DOHH2 (cell line): ENCODE data around the gene HMCES.

Source experiments
- H3F3A ChIP-seq: fragments of 200-600 bp; sonication (generic), shearing (Covaris generic); 2 replicates; pipeline ENCODE4 v1.6.0; 2016; ENCODE audit warnings: antibody characterized with exemption, mild to moderate bottlenecking; ENCODE audit not compliant: control insufficient read depth, insufficient read depth
- H3K27ac ChIP-seq: fragments of 200-600 bp; sonication (generic); 2 replicates; pipeline ENCODE4 v1.5.1; 2014; ENCODE audit warnings: low read depth, mild to moderate bottlenecking, low read length, moderate library complexity
- H3K27me3 ChIP-seq: fragments of 200-600 bp; sonication (generic); 2 replicates; pipeline ENCODE4 v1.6.1; 2014; ENCODE audit warnings: mild to moderate bottlenecking, low read length, mixed read lengths; ENCODE audit not compliant: control insufficient read depth
- H3K36me3 ChIP-seq: fragments of 200-600 bp; sonication (generic); 2 replicates; pipeline ENCODE4 v1.6.1; 2014; ENCODE audit warnings: mild to moderate bottlenecking, low read length, moderate library complexity, mixed read lengths; ENCODE audit not compliant: control insufficient read depth
- H3K4me1 ChIP-seq: fragments of 200-600 bp; sonication (generic); 2 replicates; pipeline ENCODE4 v1.6.1; 2014; ENCODE audit warnings: mild to moderate bottlenecking, low read length, mixed read lengths; ENCODE audit not compliant: control insufficient read depth
- H3K4me2 ChIP-seq: fragments of 200-600 bp; sonication (generic); 2 replicates; pipeline ENCODE4 v1.6.0; 2014; ENCODE audit warnings: mild to moderate bottlenecking, low read length, moderate library complexity
- H3K4me3 ChIP-seq: fragments of 200-600 bp; sonication (generic); 2 replicates; pipeline ENCODE4 v1.5.1; 2014; ENCODE audit warnings: mild to moderate bottlenecking, low read length, mixed read lengths
- H3K79me2 ChIP-seq: fragments of 200-600 bp; sonication (generic); 2 replicates; pipeline ENCODE4 v1.6.1; 2014; ENCODE audit warnings: mild to moderate bottlenecking, low read length, mixed read lengths; ENCODE audit not compliant: control insufficient read depth
- H3K9me2 ChIP-seq: fragments of 200-600 bp; sonication (generic); replicated peaks from 2 replicates; pipeline ENCODE4 v1.6.1; 2014; ENCODE audit warnings: mild to moderate bottlenecking, low read length, mixed read lengths; ENCODE audit not compliant: control insufficient read depth
- H3K9me3 ChIP-seq: fragments of 200-600 bp; sonication (generic); 2 replicates; pipeline ENCODE4 v1.6.1; 2014; ENCODE audit warnings: antibody characterized with exemption, low read length, mixed read lengths; ENCODE audit not compliant: control insufficient read depth, insufficient read depth
- H4K20me1 ChIP-seq: fragments of 200-600 bp; sonication (generic); 2 replicates; pipeline ENCODE4 v1.6.0; 2014; ENCODE audit warnings: low read depth, mild to moderate bottlenecking, antibody characterized with exemption, low read length, moderate library complexity; ENCODE audit not compliant: control insufficient read depth, insufficient read depth
- CTCF ChIP-seq: fragments of 200-600 bp; sonication (generic); IDR thresholded peaks from one replicate; pipeline ENCODE4 v1.5.1; 2014; ENCODE audit warnings: antibody characterized with exemption, mild to moderate bottlenecking, low read depth, low read length; ENCODE audit not compliant: poor library complexity, severe bottlenecking
- EZH2phosphoT487 ChIP-seq: fragments of 200-600 bp; sonication (generic); IDR thresholded peaks from 2 replicates; pipeline ENCODE4 v1.6.1; 2017; ENCODE audit warnings: borderline replicate concordance, mild to moderate bottlenecking, antibody characterized with exemption, low read length, moderate library complexity, mixed read lengths

The HMCES gene

DNA sequence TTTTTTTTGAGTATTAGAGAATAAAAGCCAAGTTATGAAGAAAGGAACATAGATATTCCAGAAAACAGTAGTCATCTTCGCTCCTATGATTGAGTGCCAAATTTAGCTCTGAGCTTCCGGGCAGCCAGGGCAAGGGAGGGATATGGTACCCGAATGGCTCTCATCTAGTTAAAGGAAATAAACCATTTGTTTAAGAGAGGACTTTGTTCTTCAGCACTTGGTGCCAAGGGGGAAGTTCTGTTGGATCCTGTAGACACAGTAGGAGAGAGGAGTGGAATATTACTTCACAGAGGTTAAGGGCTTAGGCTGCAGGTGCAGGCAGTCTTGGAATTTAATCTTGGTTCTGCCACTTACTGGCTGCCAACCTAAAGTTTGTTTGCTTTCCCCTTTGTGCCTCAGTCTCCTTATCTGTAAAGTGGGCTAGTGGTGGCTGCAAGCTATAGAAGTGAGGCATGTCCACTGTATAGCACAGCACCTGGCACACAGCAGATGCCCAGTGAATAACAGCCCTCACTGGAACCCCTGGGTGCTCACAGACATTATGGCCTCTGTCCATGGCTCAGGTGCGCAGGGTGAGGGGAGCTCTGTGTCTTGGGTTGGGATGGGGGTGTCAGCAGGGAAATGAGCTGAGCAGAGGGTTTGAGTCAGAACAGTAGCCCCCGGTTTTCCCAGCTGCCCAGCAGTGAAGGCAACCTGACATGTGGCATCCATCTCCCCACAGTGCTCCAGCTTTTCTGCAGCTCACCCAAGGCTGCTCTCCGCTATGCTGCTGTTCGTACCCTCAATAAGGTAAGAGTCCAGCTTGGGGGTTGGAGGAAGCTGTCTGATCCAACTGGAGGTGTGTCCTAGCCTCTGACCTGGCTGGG, 18.8 kb upstream of the HMCES start:
- peaks cover 12% of the 10 kb centered on the region for H3K4me1 ChIP-seq
- no peaks in the 10 kb centered on the region; the same call in 1 of the 2 replicates for H3K79me2 ChIP-seq
- no peaks in the 10 kb centered on the region for H3F3A ChIP-seq
- peaks cover 88% of the 10 kb centered on the region for H3K36me3 ChIP-seq
- H4K20me1 ChIP-seq, result peaks cover 6% of the 10 kb centered on the region
- H3K9me3 ChIP-seq, result no peaks in the 10 kb centered on the region
- H3K4me3 ChIP-seq, result no peak overlapping the region
- no peak overlapping the region for H3K4me2 ChIP-seq
- H3K27ac ChIP-seq, result no peak overlapping the region
- H3K27me3 ChIP-seq, result no peaks in the 10 kb centered on the region
- H3K9me2 ChIP-seq, result no peaks in the 10 kb centered on the region
- TF ChIP-seq CTCF, result no peak
- TF ChIP-seq EZH2phosphoT487, result no peak

DNA sequence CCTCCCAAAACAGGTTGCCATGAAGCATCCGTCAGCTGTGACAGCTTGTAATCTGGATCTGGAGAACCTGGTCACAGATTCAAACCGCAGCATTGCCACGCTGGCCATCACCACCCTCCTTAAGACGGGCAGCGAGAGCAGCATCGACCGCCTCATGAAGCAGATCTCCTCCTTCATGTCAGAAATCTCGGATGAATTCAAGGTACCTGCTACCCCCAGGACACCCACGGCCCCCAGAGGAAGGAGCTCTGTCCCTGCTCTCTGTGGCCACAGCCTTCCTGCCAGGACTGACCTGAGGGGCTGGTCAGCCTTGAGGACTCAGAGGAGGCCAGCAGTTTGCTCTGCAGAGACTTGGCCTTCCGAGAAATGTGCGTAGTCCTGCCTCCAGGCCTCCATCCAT, 18.1 kb upstream of the HMCES start:
- H3K4me2 ChIP-seq, result no peak overlapping the region
- no peak for TF ChIP-seq CTCF
- H4K20me1 ChIP-seq, result peaks cover 6% of the 10 kb centered on the region
- peaks cover 90% of the 10 kb centered on the region for H3K36me3 ChIP-seq
- no peak overlapping the region for H3K27ac ChIP-seq
- no peak overlapping the region for H3K4me3 ChIP-seq
- H3K4me1 ChIP-seq, result peaks cover 12% of the 10 kb centered on the region
- no peaks in the 10 kb centered on the region for H3K9me3 ChIP-seq
- no peaks in the 10 kb centered on the region; the same call in 1 of the 2 replicates for H3K79me2 ChIP-seq
- H3K27me3 ChIP-seq, result no peaks in the 10 kb centered on the region
- H3F3A ChIP-seq, result no peaks in the 10 kb centered on the region
- no peaks in the 10 kb centered on the region for H3K9me2 ChIP-seq

- Histone ChIP-seq H3K27me3 (no peaks in the 10 kb centered on the region), H3K4me3 (no peak overlapping the region), H3K9me2 (no peaks in the 10 kb centered on the region), H3F3A (no peaks in the 10 kb centered on the region), H3K36me3 (peaks cover 89% of the 10 kb centered on the region), H3K27ac (no peak overlapping the region), H3K9me3 (no peaks in the 10 kb centered on the region), H3K4me2 (peak overlapping the region; percentile 14; the same call in 1 of the 2 replicates), H3K4me1 (peaks cover 12% of the 10 kb centered on the region), H3K79me2 (no peaks in the 10 kb centered on the region; the same call in 1 of the 2 replicates), H4K20me1 (peaks cover 6% of the 10 kb centered on the region)
- TF ChIP-seq CTCF (no peak), EZH2phosphoT487 (no peak)
Measured at GRCh38 chr3:129261894-129262293, 16.8 kb upstream of the HMCES start.
